NCI-H187 treated with DMSO at 0.1 percent for 48 hours (cell line): Measurements from ENCODE around the gene TMEM163.
"Not testable (repeated sequence)": the region's sequence is repeated elsewhere in the genome, so short reads cannot be mapped to it uniquely, and the experiment has no call there.

Experiments
- DNase-seq: peaks from one replicate; lab custom pipeline; 2025; lab: John Stamatoyannopoulos, UW

Gene TMEM163

DNA sequence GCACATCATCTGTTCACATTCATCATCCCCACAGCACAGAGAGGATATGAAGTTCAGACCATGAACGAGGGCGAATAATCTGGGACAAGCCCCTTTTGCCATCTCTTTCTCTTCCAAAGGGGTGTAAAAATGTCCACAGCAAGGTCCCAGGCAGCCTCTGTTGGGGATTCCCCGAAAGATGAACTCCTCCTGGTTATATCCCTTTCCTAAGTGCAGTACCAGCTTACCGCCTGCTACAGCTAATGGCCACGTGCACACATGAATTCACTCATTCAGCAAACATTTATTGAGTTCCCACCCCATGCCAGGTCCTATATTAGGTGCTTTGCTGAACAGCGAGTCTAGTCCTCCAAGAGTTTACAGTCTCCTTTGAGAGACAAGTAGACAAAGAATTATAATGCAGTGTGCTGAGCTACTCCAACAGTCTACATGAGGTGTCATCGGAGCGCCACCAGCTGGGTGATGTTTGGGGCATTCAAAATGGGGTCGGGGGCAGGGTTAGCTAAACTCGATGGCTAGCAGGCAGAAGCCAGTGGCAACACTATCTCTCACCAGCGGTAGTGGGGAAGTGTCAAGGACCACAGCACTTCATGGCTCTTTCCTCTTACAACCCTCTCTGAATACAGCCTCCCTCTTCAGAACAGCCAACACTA lies 228.9 kb downstream of the TMEM163 start:
- DNase-seq: no peak

DNA sequence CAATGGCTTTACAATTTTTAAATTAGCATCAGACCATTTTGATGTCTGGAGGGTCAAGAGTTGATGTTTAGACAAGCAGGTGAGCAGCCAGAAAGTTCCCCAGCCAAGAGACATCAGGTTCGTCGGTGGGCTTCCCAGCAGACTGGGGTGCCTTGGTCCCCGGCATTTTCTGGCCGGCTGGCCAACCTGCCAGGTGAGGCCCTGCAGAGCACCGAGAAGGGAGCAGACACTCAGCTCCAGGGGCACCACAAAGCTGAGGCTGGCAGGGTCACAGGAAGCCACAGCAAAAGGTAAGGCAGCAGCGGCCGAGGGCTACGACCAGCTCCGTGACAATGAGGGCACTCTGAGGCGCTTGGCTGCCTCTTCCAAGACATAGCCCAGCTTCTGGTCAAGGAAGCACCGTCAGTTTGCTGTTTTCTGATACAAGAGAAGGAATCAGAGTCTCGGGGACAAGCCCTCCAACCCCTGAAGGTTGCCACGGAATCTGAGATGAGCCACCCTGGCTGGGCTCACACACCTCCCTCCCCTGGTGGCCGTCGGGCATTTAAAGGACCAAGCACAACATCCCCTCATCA lies 235.9 kb downstream of the TMEM163 start:
- DNase-seq: no peak

DNA sequence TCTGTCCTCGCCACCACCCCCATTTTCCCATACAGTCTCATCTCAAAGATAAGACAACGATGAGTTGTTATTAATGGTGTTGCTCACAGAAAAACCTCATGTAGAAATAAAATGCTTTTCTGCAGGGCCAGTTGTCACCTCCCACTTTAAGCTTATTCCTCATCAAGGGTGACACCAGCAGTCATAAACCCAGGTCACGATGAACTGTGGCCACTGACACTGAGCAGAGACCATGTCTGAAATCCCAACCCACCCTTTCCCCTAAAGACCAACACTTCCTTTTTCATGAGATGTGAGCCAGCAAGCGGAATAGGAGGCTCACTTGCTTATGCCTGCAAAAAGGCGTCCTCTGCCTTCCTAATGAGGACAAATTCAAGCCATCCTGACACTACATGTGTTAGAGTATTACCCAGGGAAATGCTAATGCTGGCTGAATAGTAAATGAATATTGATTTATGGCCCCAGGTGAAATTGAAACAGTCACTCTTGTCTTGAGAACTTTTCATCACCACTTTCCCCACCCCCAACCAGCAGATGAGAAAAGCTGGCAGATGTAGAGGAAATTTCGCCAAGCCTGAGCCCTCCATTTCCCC lies 236.6 kb downstream of the TMEM163 start:
- no peak for DNase-seq

DNA sequence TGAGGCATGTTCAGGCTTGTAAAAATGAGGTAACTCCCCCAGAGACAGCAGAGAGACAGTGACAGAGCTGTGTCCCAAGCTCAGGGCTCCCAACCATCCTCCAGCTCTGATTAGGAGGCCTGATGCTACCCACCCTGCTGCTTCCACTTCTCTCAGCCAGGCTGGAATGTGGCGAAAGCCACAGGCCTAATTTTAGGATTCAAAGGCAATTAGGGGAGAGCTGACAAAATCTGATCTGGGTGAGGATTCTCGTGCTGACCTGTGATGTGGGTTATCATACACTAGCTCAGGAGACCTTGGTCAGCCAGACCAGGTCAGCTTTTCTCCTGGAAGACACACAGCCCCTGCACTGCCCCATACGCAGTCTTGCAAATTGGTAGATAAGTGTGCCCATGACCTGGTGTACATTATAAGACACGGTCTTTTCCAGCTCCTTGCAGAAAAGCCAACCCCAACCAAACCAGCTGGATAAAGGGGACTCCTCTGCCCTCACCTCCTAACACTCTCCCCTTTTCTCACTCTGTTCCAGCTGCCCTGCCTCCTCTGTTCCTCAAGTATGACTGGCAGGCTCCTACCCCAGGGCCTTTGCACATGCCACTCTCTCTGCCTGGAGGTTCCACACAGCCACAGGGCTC lies 239.0 kb downstream of the TMEM163 start:
- DNase-seq: no peak

DNA sequence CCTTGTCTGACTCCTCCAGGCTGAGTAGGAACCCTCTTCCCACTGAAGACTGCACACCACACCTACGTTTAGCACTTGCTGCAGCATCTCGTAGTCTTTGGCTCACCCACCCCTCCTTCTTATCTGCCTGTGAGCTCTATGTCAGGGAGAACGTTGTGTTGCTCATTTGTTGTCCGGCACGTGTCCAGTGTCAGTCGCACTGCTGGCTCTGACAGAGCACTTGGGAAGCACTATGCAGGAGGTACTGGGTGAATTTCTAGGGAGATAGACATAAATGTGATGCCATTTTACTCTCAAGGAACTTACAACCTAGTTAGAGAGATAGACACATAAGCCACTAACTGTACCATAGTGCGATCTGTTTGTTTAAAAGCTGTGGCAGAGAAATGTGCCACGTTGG lies 241.8 kb downstream of the TMEM163 start:
- not testable (repeated sequence) for DNase-seq

DNA sequence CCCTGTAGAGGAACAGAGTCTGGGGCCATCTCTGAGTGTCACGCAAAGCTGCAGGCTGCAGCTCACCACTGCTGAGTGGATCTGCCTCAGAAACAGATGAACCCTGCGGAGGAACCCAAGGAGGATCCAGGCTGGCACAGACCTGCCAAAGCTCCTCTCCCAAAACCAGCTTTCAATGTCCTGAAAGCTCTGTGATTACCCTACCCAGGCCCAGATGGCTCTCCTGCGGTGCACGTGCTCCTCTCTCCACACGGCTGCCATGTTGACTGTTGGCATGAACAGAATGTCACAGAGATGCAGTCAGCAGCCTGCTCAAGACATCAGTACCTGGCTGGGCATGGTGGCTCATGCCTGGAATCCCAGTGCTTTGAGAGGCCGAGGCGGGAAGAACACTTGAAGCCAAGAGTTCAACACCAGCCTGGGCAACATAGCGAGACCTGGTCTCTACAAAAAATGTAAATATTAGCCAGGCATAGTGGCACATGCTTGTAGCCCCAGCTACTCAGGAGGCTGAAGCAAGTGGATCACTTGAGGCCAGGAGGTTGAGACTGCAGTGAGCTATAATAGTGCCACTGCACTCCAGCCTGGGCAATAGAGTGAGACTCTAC lies 248.1 kb downstream of the TMEM163 start:
- DNase-seq: no peak

DNA sequence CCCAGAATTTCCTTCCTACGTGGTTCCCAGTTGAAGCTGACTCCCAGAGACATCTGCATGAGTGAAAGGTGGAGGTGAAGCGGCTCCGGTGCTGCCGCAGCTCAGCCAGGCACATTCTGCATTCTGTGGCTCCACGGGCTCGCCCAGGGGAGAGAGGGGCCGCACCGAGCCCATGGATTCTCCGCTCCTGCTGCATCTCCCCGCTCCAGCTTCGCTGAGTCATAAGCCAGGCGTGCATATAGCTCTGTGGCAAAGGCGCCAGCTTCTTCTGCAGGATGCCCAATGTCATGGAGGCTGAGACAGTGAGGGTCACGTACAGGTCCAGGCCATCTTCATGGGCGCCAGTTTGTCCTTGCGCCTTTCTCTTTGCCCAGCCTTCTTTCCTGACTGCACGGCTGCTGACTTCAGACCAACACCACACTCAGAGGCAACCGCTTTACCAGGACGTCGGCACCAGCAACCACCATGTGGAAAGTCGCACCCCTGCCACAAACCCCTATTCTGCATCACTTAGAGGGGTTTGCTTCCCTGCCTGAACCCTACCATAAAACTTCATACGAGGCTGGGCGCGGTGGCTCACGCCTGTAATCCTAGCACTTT lies 249.2 kb downstream of the TMEM163 start:
- no peak for DNase-seq

DNA sequence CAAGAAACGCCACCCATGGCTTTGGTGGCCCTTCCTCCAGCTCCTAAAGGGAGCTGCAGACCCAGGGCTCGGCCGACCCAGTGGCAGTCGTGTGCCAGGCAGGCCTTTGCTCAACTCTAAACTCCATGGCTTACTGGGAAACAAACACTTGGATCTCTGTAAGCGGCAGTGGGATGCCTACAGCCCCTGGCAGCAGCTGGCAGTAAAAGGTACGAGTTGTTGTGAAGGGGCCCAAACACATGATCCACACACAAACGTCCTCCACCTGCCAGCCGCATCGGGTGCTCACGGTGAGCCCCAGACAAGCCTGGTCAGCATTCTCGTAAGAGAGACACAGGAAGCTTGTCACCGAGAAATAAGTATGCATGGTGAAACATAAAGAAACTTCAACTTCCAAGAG lies 250.0 kb downstream of the TMEM163 start:
- no peak for DNase-seq

DNA sequence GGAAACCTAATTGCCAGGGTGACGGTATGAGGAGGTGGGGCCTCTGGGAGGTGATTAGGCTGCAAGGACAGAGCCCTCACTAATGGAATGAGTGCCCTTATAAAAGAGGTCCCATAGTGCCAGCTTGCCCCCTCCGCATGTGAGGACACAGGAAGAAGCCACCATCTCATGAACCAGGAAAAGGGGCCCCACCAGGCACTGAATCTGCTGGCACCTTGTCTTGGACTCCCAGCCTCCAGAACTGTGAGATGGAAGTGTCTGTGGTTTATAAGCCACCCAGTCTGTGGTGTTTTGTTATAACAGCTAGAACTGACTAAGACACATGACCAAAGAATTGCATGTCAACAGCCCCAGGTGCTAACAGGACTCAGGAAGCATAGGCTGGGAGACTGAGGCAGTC lies 250.6 kb downstream of the TMEM163 start:
- DNase-seq: no peak

DNA sequence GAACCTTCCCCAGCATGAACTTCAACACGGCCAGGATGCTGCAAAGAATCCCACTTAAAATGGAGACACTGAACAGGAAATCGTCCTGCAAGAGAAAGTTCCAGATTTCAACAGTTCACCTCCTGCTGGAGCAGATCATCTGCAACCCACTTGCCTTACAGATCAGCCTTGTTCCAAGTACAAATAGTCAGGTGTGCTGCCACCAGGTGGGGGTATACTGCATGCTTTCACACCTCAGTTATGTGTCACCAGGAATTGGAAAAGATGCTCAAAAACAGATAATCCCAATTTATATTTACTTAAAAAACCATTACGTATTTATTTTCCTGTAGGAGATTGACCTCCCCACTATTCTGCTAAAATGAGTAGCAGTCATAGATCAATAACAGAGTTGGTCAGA lies 252.7 kb downstream of the TMEM163 start:
- no peak for DNase-seq

DNA sequence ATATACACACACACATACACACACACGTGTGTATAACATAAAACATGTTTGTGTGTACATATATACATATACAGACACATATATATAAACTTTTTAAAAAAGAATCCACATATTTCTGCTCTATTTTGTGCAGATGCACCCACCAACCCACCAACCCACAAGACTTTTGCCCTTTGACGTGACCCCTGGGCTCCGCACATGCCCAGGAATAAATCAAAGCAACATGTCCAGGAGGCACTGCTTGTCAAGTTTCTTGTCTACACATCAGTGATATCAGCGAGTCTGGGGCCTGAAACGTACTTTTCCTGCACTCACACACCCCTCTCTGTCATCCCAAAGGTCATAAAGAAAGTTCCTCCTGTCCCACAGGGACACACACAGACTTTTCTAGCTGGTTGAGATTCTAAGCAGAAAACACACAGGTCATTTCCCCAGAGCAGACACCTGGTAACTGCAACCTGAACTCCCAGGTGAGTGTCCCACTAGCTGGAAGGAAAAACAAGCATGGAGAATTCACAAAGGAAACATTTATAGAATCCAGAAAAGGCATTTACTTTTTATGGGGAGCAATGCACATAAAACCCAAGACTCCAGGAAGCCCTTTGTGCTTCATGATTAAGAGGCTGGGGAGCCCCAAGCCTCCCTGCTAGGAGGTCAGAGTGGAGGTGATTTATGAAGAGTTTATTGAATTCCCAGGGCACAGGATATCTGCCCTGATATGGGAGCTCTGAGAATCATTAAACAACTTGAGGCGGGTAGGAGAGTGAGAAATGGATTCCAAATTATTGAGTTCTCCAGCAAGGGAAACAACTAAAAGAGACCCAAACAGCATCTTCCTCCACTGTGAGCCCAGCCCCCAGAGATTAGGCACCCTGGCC lies 253.3 kb downstream of the TMEM163 start:
- DNase-seq: no peak

DNA sequence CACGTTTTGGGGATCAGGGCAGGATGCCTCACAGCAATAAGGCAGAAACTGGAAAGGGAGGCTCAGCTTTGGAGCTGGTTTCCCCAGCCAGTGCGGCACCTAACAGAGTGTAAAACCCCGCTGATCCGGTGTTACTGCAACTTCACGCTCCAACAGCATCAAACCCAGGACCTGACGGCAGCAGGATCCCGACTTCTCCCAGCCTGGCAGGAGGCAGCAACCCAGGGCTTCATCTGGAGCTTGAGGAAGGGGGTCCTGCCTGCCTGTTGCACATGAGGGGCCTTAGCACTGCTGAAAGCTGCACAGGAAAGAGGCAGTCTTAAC lies 255.1 kb downstream of the TMEM163 start:
- no peak for DNase-seq

DNA sequence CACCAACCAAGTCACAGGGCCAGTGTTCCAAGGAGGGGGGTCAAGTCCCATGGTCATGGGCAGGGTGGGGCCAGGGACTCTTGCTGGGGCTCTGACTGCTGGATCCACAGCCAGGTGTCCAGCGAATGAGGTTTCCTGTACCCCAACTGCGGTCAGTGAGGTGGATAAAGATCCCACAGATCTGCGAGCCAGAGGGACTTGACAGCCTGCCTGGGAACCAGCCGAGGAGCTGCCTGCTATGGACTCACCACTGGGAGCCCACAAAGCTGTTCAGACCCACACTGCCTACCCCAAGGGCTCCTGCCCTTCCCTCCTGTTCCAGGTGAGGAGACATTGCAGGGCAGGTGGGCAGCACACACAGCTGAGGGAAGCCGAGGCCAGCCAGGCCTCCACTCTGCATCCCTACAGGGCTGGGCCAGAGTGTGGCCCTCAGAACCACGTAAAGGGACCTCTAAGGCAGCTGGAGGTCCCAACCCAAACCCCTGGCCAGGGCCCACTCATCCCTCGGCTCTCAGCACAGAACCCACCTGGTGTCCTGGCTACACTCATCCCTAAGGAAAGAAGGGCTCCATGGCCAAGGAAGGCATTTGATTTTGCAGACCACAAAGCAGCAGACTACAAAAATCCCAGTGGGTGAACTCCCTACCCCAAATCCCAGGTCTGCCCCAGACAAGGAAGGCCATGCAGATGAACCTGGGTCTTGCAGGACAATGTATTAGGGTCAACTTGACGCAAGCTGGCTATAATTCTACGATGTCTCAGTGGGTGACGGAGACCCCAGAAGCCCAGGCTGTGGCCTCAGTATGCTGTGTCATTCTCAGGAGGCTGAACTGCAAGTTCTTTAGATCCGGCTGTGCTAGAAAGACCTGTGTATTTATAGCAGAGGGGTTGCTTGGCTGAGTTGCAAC lies 255.8 kb downstream of the TMEM163 start:
- DNase-seq: no peak

DNA sequence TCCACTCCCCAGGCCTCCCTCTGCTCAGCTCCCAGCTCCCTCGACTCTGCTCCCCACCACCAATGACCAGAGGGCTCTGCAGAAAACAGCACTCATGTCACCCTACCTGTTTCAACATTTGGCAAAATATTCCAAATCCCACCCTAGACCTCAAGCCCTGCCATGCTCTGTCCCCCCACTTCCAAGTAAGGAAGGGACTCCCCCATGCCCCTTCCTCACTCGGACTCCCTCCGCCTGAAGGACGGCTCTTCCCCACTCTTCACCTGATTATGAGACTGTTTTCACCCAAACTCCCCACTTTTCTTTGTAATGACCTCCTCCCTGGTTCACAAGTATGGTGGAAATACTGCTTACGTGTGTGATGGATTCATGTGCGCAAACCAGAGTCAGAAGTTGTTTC lies 256.5 kb downstream of the TMEM163 start:
- DNase-seq: no peak

DNA sequence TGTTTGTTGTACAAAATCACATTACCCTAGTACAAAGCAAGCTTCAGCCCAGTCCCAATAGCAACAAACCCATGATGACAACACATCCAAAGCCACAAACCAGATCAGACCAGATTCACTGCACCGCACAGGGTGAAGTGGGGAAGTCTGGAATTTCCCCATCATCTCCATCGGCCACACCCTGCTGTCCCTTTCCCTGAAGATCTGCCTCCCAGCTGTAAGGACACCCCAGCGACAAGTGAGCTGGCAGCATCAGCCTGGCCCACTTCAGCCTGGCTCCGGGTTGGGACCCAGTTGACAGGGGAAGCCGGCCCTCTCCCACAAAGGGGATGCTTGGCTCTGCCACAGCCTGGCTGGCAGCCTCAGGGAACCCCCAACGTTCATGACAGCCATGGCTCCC lies 257.3 kb downstream of the TMEM163 start:
- no peak for DNase-seq

DNA sequence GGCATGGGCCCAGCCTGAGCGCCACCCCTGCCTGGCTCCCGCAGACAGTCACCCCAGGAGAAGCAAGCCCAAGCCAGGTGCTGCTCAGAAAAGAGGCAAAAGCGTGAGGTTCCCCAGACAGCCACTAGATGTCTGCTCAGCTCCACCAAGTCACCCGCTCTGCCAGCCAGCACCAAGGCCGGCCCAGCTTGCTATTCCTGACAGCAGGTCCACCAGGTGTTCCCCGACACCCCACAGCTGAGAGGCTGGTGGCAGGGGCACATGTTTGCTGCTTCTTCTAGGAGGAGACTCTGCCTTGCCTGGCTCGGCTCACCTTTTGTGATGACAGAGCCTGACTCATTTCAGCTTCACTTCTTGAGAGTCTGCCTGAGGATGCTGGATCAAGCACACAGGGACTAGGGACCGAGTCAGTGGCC lies 258.2 kb downstream of the TMEM163 start:
- no peak for DNase-seq

DNA sequence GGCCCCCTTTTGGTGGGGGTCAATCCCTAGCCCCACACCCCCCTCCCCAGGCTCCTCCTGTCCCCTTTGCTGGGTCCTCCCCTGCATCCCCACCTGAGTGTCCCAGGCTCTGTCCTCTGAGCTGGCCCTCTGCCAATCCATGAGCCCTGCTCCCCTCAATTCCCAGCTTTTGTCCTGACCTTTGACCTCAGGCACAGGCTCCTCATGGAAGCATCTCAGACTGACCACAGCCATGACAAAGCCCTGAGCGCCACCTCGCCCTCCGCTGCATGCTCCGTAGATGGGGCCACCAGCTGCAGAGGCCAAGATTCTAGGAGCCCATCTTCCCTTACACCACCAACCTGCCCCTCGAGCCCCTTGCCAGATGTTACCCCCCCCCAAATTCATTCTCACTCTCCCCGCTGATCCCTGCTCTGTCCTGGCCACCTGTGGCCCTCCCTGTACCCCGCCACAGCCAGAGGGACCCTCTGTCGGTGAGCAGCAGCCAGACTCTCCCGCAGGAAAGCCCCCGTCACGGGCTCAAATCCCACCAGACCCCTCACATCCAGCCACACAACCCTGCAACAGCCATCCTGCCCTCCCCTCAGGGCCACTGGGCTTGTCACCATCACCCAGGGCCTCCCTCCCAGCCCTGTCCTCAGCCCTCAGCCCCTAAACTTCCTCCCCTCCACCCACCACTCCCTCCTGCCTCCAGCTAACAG lies 258.9 kb downstream of the TMEM163 start:
- no peak for DNase-seq

DNA sequence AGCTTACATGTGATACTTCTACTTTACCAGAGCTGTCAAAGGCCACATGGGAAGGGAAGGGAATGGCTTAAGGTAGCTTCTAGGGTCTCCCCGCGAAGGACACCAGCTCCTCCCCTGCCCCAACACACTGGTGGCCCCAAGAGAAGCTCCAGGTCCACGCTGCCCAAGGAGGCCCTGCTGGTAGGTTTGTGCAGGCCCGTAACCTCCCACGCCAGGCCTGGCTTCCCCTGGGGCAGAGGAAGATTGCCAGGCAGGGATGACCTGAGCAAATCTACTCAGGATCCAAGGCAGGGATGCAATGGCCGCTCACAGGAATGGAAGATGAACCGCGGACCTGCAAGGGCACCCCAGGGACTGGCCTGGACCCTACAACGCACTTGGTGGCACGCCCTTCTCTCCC lies 259.9 kb downstream of the TMEM163 start:
- no peak for DNase-seq

DNA sequence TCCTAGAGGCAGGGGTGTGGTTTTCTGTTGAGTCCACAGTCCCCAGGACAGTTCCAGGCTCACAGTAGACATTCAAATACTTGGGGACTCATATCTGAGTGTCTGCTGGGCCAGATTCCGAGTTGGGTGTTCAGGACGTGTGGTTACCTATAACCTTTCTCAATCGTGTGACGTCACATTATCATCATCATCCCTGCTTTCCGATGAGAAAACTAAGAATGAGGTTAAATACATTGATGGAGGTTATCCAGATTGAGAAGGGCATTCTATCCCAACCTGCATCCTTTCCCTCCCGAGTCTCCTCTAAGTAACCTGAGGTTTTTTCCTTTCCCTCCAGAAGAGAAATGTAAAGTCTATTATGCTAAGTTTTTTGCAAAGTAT lies 260.3 kb downstream of the TMEM163 start:
- DNase-seq: no peak
